ENCODE results near the gene TSG101.
A peak's percentile ranks its signal among the peaks of the same experiment; 100 is the strongest.

TSG101 gene, protein sequence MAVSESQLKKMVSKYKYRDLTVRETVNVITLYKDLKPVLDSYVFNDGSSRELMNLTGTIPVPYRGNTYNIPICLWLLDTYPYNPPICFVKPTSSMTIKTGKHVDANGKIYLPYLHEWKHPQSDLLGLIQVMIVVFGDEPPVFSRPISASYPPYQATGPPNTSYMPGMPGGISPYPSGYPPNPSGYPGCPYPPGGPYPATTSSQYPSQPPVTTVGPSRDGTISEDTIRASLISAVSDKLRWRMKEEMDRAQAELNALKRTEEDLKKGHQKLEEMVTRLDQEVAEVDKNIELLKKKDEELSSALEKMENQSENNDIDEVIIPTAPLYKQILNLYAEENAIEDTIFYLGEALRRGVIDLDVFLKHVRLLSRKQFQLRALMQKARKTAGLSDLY

DNA sequence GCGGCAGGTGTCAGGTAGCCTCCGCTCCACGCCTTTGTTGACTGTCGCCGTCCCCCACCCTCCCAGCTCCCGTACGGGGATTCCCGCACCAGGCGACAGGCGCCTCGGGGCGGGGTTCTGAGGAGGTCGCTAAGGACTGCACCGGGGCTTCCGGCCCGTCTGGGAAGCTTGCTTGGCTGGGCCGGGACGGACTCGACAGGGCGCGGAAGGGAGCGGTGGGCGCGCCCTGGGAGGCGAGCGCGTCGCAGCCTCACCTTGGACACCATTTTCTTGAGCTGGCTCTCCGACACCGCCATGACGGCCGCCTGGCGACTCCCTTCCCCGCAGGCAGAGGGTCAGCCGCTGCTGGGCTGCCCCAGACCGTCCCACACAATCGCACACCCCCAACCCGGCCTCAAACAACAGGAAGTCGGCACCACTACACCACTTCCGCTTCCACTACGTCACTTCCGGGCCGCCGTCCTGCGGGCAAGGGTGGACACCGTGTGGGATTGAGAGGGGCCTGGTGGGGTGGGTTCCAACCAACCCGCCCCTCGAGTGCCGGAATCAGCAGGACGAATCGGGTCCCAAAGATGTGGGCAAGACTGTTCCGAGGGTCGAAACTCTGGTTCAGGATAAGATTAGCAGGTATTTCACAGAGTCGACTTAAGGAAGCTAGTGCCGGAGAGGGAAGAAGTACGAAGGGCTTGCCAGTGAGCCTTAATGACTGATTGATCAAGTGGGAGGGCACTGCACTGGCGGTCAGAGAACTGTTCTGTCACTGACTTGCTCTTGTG, at the start of gene TSG101:
TSG101 (minus strand) TSS at position 422 of the 776 bp plus-strand sequence; CDS start at position 296, 126 bp downstream.
- DNase-seq (ENCODE audit: low read depth): peak; percentile 93

DNA sequence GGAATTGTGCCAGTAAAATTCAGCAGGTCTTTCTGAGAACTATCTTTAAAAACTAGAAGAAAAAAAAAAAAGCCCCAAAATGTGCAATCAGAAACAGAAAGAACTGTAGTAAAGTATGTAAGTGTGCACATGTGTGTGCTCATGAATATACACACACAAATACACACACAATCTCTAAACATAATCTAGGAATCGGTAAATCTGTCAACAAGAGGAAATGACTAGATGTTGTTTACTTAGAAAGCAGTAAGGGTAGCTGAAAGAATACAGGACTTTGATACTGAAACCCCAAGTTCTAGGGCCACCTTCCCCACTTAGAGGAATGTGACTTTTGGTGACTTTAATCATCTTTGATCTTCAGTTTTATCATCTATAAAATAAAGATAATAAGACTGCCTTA, 48.6 kb upstream of the TSG101 start:
- no peak for DNase-seq (ENCODE audit: low read depth)

DNA sequence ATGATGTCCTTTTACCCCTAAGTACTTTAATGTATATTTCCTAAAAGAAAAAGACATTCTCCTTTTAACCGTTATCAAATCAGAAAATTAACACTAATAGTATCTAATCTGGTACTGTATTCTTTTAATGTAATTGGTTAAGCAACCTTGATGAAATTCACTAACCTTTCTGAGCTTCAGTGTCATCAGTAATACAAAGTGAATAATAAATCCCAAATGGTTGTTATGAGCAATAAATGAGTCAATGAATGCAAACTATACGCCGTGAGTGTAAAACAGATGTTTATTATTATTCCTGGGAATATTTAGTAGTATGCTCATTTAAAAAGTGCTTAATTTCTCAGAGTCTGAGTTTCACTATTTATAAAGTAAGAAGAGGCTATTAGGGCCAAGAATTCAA, 40.3 kb upstream of the TSG101 start:
- DNase-seq (ENCODE audit: low read depth): no peak

DNA sequence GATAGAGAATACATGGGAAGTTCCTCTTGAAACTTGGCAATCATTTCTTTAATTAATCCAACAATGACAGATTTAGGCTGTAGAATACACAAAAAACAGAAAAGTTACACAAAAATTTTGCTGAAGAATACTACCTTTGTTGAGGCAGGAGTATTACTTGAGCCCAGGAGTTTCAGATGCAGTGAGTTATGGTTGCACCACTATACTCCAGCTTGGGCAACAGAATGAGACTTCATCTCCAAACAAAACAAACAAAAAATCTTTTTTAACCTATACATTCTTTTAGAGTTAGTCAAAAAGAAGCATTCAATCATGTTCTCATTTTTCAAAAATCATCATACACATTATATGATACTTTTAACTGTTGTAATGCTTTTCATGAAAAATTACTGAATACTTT, 39.7 kb upstream of the TSG101 start:
- DNase-seq (ENCODE audit: low read depth): no peak

DNA sequence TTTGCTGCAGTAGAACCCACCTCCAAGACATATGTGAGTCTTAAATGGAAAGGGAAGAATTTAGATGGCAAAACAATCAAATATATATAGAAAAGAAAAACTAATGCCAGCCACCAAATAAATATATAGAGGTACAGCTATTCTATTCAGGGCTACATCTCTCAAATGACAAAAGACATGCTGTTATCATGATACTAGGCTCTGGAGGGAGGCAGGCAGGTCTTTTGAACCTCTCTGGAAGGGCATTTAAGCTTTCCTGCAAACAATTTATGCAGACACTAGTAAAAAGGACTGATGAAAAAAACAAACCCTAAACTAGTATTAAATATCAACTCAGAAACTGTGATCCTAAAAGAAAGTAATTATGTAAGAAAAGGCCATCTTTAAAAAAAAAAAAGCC, 37.4 kb upstream of the TSG101 start:
- no peak for DNase-seq (ENCODE audit: low read depth)

DNA sequence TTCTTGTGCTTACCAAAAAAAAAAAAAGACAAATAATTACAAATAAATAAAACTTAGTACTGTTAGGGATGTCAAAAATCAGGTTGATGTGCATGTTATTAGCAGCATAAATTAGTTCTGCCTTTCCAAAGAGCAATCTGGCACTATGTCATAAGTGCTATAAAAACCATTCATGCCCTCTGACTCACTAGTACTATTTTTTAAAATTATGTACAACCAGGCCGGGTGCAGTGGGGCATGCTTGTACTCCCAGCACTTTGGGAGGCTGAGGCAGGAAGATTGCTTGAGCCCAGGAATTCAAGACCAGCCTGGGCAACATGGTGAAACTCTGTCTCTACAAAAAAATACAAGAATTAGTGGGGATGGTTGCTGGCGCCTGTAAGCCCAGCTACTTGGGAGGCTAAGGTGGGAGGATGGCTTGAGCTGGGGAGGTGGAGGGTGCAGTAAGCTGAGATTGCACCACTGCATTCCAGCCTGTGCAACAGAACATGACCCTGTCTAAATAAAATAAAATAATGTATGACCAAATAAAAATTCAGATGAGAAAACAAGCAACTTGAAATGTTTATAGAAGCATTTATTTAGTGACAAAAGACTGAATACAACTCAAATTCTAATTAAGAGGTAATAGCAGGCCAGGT, 36.5 kb upstream of the TSG101 start:
- DNase-seq (ENCODE audit: low read depth): no peak

DNA sequence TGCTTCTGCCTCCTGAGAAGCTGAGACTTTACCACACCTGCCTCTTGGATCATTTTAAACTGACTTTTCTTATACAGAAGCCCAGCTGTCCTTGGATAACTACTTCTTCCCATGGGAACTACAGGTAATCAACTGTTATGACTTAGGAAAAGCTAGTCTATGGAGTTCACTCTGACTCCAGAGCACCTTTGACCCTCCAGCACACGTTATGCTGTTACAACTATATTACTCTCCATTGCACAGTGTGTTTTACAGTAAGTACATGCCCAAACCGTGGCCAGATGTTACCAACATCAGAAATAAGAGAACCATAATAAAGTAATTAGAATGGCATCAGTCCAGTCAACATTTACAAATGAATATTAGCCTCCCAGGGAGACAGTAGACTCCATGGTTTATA, 21.3 kb upstream of the TSG101 start:
- DNase-seq (ENCODE audit: low read depth): no peak

DNA sequence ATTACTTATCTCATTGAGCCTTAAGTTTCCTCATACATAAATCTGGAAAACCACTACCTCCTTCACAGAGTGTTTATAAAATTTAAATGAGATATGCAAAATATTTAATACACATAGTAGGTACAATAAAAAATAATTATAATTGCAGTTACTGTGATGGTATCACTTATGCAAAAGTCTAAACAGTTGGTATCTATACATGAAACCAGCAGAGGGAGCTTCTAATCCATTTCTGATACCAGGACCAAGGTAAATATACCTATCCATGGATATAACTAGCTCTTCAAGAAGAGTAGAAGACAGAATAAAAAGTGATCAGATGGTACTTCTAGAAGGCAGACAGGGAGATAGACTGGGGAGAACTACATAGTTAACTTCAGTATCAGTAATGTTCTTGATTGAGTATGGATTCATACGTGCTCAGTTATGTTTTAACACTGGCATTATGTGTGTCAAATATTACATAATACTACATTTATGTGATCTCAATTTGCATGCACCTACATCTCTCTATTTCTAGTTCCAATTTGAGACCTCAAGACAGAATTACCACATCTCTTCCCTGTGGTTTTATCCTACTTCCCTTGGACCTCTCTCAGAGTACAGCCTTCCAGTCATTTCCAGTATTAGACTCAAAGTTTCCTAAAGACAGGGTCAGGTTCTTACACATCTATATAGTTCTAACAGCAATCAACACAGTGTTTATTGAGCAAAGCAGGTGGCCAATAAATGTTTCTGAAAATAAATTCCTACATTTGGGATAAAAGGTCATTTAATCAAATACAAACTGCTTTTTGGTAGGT, 13.7 kb upstream of the TSG101 start:
- no peak for DNase-seq (ENCODE audit: low read depth)

DNA sequence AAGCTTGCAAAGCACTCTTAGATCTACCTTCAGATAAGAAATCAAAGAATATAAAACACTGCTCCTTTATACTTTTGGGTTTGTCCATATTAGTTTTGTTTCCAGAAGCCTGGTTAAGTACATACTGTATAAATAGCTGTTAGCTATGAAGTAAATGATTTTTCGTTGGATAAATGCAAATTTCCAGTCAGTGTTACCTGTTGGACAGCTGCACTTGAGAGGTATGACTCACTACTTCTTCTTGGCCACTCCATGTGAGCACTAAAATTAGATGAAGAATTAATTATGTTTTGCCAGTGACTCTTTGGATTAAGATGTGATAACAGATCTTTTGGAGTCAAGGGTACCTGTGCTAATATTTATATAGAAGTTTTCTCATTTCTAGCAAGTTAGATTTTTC, 9.5 kb upstream of the TSG101 start:
- no peak for DNase-seq (ENCODE audit: low read depth)

DNA sequence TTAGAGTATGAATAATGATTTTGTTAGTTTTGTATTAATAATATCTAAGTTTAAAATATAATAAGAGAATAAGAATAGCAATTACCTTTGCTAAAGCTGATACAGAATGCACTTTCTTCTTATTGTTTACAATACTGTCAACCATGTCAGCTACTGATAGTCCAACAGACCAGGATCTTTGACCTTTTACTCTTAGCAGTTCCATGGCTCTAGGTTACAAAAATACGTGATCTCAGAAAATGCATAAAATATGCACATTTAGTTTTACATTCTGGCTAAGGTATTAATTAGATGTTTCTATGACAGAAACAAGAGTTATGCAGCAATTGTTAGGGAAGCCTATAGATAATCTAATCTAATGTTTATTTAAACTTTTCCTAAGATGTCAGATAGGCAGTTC, 7.5 kb upstream of the TSG101 start:
- no peak for DNase-seq (ENCODE audit: low read depth)

DNA sequence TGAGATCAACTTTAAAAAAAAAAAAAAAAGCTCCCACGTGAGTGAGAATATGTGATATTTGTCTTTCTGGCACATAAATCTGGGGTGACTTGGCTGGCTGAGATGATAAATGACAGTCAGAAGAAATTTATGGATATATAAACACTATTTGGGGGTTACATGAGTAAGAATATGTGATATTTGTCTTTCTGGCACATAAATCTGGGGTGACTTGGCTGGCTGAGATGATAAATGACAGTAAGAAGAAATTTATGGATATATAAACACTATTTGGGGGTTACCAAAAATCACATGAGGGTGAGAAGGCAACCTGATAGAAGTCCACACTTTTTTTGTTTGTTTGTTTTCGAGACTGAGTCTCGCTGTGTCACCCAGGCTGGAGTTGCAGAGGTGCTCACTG, 6.6 kb upstream of the TSG101 start:
- no peak for DNase-seq (ENCODE audit: low read depth)

DNA sequence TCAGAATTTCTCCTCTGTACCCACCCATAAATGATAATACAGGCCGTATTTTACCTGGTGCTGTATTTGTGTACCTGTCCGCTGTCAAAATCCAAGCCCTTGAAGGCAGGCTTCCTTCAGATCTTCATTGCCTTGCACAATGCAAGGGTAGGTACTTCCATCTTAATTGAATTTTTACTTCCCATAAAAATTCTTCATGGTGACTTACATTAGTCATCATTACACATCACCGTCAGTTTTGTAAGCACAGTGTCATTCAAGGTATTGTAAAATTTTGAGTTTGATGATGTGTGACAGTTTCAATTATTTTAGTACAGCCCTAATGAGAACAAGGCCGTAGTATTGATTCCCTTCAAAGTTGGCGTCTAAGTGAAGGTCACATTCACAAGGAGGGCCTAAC, 770 bp upstream of the TSG101 start:
- no peak for DNase-seq (ENCODE audit: low read depth)

DNA sequence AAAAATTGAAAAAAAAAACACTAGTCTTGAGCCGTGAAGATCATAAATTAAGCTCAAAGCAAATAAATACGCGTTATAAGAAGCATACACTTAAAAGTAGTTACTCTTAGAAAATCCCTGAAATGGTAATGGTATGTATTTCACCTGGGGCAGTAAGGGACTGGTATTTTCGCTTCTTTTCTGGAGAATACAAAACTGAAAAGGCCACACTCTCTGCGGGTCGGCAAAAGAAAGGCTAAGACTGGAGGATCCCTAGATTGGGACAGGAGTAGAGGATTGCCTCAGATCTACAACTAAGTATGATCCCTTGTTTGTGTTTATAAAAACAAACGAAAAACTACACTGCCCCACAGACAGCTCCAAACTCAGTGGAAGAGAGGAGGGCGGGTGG, 617 bp downstream of the TSG101 start:
- DNase-seq (ENCODE audit: low read depth): no peak

DNA sequence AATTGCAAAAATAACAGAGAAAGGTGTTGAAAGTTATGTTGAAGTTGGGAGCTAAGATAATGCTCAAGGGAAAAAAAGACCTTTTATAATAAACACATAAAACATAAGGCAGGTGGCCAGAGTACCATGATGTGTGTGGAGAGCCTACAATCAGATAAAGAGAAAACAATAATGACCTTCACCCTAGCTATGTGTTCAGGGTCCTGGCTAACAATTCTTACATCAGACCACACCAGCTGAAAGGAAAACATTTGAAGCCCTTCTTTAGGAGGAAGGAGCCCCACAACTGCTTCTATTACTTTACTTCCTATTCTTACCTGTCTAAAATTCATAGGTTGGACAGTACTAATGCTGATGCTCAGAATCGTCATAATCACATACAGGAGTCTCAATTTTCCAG, 2.5 kb downstream of the TSG101 start:
- no peak for DNase-seq (ENCODE audit: low read depth)

DNA sequence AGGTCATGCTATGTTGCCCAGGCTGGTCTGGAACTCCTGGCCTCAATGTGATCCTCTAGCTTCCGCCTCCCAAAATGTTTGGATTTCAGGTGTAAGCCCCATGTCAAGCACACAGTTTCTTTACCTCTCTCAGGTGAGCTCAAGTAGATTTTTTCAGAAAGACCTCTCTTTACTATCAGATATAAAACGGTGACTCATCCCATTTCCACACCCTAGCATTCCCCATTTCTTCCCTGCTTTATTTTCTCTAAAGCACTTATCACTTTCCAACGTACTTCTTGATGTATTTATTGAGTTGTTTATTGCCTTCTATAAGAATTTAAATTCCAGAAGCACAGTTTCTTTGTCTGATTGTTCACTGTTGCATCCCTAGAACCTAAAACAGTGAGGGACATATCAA, 3.7 kb downstream of the TSG101 start:
- no peak for DNase-seq (ENCODE audit: low read depth)

DNA sequence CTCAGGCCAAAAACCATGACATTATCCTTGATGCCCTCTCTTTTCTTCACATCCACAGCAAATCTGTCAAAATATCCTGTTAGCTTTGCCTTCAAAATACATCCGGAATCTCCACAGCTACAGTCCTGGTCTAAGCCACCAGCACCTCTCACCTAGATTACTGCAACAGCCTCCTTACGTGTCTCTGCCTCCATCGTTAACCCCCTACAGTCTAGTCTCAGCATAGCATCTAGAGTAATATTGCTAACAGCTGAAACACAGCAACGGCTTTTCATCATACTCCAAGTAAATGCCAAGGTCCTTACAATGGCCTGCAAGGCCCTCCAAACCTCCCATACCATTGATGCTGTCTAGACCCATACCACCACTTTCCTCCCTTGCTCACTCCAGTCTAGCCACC, 4.4 kb downstream of the TSG101 start:
- no peak for DNase-seq (ENCODE audit: low read depth)

DNA sequence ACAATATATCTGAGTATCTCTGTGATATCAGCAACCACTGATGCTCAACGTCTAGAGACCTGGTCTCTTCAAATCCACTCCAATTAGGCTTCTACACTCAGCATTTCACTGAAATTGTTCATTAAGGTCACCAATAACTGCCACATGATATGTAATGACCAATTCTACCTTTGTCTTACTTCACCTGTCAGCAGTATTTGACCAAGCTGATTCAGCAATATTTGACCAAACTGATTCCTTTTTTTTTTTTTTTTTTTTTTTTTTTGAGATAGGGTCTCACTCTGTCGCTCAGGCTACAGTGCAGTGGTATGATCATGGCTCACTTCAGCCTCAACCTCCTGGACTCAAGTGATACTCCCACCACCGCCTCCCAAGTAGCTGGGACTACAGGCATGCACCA, 5.6 kb downstream of the TSG101 start:
- no peak for DNase-seq (ENCODE audit: low read depth)

DNA sequence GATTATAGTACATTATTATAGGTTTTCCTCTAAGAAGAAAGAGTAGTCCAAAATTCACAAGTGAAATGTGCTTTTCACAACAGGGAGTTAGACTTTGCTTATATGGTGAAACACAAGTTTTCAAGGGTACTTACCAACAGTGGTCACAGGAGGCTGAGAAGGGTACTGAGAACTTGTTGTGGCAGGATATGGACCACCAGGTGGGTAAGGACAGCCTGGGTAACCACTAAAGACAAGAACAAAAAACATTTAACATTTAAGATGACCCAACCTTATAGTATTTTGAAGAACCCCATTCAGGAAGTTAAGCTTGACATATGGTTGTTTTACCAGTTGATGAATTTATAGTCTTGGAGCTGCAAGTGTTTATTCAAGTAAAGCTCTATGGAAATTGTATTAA, 24.4 kb downstream of the TSG101 start:
- DNase-seq (ENCODE audit: low read depth): no peak

DNA sequence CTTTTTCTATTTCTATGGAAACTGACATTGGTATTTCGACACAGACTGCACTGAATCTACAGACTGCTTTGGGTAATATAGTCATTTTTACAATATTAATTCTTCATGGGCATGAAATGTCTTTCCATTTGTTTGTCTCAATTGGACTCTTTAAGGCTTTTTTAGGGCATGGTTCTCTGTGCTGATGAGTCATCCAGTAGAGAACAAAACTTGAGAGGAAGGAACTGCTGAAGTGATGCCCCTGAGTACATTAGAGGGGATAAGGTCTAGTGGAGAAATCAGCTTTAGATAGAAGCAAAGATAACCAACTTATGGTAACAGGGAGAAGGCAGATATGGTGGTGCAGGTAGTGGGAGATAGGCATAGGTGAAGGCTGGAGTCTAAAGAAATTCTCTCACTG, 25.1 kb downstream of the TSG101 start:
- no peak for DNase-seq (ENCODE audit: low read depth)

DNA sequence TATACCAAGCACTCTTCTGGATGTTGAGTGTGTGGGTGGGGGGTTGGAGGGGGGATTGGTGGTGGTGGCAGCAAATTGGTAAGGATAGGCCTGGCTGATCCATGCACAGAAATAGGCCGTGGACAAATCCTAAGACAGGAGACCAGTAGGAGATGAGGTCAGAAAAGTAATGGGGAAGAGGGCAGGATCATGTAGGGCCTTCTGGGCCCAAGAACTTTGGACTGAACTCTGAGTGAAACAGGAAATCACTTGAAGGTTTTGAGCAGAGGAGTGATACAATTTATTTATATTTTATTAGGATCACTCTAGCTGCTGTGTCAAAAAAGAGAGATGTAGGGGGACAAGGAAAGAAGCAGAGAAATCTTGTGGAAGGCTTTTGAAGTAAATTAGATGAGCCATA, 28.7 kb downstream of the TSG101 start:
- no peak for DNase-seq (ENCODE audit: low read depth)

DNA sequence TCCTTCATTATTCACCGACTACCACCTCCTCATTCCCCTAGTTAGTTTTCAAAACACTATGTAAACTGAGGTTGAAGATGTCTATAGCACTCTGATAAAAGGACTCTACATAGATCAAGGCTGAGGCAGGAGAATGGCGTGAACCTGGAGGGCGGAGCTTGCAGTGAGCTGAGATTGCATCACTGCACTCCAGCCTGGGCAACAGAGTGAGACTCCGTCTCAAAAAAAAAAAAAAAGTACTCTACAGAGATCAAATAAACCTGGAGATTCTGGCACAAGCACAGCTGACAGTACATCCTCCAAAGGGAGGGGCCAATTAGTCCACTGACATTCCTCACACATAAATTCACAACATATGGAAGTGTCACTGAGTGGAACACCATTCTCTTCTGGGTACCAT, 31.0 kb downstream of the TSG101 start:
- no peak for DNase-seq (ENCODE audit: low read depth)

DNA sequence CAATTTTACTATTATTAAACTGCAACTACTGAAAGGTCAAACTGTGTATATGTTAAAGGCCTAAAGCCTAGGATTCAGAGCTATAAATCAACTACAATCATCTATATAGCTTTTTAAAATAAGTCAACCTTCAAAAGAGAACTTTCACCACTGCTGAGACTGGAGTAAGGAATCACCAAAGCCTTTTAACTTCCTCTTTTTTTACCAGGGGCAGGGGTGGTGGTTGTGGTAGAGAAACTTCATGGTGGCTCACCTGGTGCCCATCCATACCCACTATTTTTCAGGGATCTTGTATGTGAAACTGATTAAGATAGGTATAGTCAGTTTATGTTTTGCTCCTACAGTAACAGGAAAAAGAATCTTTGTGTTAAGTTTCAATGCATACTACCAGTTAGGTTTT, 31.5 kb downstream of the TSG101 start:
- DNase-seq (ENCODE audit: low read depth): no peak
